Activated T-cell treated with anti-CD3 and anti-CD28 coated beads for 1 hour (primary cell): ENCODE results near the gene SIX1.

Experiments used
- DNase-seq: peaks from one replicate; pipeline ENCODE4 v3.0.0-alpha.2; 2020; ENCODE audit warnings: low read depth

The SIX1 gene

DNA sequence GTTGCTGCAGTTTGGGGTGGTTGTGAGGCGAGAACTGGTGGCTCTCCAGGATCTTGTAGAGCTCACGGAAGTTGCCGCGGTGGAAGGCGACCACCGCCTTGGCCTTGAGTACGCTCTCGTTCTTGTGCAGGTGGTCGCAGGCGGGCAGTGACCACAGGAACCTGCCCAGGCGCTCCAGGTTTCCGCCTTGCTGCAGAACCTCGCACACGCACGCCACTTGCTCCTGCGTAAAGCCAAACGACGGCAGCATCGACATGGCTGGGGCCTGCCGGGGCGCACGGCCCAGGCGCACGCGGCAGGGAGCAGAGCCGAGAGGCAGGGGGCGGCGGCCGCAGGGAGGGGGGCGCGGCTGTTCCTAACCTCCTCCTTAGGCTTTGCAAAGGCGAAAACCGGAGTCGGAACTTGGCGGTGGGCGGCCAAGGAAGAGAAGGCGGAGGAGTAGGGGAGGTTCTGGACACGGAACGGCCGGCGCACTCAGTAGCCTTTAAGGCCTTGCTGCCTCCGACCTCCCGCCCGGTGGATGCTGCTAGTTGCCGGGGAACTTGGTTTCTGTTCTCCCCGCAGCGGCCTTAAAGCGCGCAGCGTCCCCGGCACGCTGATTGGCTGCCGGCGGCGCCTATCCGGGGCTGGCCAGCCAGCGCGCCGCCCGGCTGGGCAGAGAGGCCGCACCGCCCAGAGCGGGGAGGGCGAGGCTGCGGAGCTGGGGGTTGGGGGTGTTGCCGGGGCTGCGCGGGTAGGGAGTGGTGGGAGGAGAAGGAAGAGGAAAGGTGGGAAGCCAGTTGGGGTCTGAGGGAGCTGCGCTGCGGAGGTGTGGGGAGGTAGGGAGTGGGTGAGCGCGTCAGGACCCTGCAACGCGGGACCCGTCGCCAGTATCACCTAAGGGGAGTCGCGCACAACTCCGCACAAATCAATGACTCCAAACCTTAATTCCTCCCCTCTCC, at the start of gene SIX1:
Gene SIX1 (minus strand): TSS at position 544 of the 941 bp plus-strand sequence. CDS start 288 bp downstream, at position 256.
- no peak for DNase-seq

- DNase-seq: no peak
These were observed 46.0 kb upstream of the SIX1 start for GRCh38 chr14:60695327-60695726.

DNA sequence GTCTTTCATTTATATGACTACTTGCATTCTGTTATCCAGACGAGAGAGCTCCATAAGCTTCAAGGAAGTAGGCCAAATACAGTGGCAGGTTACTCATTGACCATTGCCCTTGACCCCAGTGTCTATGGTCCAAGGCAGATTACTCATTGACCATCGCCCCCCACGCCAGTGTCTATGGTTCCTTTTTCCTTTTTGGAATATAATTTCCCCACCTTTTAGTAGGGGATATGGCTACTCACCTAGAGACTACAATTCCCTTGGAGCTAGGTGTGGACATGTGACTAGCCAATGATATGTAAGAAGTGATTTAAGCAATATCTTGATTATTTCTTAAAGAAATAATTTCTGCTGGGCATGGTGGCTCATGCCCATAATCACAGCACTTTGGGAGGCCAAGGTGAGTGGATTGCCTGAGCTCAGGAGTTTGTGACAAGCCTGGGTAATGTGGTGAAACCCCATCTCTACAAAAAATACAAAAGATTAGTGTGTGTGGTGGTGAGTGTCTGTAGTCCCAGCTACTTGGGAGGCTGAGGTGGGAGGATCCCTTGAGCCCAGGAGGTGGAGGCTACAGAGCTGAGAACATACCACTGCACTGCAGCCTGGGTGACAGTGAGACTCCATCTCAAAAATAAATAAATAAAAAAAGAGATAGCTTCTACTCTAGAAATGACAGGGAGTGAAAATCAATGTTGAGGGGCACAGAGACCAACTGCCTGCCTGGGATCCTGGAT, 42.3 kb upstream of the SIX1 start:
- DNase-seq: no peak

DNA sequence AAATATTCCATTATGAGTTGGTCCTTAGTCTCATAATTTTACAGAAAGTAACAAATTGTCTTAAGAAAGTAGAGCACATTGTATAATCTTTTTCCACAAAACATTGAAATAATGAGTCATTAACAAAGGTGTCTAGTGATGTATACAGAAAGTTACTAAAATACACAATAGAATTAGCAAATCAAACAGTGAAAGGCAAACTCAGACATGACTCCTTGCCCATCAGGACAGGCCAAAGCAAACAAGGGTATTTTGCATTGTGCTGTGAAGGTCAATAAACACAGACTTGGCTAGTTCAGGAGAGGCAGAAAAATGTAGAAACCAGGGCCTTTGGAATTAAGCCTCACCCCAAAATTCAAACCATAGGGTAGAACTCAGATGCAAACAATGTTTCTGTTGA, 37.6 kb upstream of the SIX1 start:
- DNase-seq: no peak

- DNase-seq: no peak
These were observed 34.9 kb upstream of the SIX1 start for GRCh38 chr14:60684203-60684602.

DNA sequence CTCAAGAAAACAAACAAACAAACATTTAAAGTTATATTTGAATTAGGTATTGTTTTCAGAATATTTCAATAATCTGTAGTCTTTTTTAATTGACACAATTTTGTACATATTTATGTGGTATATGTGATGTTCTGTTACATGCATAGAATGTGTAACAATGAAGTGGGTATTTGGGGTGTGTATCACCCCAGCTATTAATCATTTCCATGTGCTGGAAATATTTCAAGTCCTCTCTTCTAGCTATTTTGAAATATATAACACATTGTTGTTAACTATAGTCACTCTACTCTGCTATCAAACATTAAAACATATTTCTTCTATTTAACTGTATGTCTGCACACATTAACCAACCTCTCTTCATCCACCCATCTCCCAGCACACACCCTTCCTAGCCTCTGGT, 32.0 kb upstream of the SIX1 start:
- DNase-seq: no peak

DNA sequence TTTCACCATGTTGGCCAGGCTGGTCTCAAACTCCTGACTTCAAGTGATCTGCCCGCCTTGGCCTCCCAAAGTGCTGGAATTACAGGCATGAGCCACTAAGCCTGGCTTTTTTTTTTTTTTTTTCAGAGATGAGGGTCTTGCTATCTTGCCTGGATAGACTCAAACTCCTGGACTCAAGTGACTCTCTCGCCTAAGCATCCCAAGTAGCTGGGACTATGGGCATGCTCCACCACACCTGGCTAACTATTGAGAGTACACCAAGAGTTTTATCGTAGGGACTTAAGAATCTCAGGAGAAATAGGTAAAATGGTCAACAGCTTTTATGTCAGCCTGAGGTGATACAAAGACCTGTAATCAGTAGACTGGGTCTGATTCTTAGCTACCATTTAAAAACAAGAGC, 31.2 kb upstream of the SIX1 start:
- no peak for DNase-seq

- DNase-seq: no peak
These were observed 30.4 kb upstream of the SIX1 start for GRCh38 chr14:60679566-60680258.

DNA sequence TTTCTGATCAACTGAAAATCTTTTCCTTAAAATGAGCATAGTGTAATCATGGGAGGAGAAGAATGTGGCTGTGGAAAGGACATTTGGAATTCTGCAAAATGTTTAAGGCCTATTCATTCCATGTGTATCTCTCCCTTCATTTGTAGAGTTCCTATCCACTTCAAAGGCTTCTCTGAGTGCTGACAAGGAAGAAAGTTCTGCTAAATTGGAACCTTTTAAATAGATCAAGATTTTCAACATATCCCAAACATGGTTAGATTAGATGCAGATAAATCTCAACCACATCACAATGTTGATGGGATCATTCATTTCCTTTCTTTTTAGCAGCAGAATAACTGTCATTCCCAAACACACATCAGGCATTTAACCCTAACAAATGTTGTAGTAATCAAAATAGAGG, 28.4 kb upstream of the SIX1 start:
- no peak for DNase-seq

- no peak for DNase-seq
These were observed 21.7 kb upstream of the SIX1 start for GRCh38 chr14:60670989-60671388.

DNA sequence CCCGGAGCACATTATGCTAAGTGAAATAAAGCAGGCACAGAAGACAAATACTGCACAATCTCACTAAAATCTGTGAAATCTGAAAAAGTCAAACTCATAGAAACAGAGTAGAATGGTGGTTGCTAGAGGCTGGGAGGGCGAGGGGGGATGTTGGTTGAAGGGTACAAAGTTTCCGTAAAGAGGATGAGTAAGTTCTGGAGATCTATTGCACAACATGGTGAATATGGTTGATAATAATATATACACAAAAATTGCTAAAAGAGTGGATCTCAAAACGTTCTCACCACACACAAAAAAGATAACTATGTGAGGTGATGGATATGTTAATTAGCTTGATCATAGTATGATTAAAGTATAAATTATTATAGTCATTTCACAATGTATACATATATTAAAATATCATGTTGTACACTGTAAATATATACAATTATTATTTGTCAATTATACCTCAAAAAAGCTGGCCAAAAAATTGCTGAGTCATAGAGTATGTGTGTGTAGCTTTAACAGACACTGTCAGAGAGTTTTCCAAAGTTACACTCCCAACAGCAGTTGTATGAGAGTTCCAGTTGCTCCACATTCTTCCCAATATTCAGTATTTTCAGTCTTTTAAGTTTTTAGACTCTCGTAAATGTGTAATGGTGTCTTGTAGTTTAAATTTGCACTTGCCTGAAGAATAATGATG, 19.3 kb upstream of the SIX1 start:
- no peak for DNase-seq

GRCh38 chr14:60665177-60665550, 15.9 kb upstream of the SIX1 start:
- no peak for DNase-seq

DNA sequence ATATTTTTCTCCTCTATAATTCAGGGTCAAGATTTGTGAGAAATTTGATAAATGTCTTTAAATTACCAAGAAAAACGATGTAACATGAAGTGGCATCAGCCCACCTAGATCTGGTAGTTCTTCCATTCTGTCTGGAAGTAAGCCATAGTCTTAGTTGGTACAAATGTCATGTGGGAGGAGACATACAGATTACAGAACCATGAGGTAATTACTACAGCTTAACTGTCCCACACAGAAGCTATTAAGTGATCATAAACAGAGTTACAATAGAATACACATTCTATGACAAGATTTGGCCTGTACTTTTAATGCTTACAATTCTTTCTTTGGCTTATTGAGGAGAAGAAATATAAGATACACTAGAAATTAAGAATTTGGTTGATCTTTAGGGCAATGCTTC, 13.7 kb upstream of the SIX1 start:
- DNase-seq: no peak

DNA sequence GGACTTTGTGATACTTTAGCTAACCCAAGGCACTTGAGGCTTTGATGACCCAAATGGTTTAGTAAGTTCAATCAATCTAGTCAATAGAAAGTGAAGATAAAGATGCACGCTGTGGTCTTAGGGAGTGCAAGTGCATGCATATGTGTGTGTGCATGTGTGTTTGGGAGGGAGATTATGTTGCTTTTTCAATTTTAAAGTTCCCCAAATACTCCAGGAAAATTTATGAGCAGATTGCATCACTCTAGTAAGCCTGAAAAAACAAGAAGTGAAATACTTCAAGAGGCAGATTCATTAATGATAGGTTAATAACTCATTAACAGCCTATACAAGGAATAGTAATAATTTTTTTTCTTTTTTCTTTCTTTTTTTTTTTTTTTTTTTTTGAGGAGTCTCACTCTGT, 12.4 kb upstream of the SIX1 start:
- no peak for DNase-seq

DNA sequence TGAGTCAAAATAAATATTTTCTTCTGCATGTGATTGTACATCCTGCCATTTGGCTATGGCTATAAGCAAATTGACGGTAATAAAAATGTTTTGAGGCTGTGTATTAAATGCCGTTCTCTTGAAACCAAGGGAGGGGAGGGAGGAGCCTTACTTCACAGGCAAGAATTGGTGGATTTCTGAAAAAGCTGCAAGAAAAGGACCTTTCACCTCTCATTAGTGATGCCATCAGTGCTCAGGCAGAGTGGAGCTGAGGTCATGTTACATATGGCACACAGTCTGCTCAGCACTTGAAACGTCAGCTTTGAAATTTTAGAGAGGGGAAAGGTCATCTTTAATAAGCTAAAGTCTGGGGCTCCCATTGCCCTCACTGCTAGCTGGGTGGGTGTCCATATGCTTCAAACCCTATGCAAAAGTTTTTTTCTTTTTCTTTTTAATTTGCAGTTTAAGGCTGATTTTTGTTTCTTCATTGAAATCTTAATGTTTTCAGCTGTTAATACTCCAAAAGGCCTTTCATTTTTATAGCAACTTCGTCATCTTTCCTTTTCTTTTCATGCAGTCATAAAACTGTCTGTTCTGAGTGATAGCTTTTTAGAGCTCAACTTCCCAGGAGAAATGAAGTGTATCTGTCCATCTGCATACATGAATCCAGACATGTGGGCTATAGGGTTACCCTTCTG, 9.8 kb upstream of the SIX1 start:
- no peak for DNase-seq

DNA sequence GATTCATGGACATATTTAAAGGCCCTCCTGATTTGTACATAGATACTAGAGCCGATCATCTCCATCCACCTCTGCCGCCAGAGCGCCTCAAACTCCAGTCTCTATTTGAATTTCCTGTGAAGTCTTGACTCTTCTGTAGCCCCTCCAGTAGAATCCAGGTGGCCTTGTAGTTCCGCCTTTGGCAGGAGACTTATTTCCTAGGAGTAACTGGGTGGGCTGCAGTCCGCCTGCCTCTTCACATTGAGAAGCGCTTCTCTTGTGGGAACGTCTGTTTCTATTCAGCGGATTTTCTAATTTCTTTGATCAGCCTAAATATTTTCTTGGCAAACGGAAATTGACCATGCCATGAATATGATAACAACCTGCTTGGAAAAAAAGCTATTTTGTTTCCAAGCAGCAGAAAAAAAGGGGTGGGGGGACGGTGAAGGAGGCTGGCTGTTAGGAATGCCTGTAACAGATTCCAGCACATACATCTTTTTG, 9.0 kb upstream of the SIX1 start:
- no peak for DNase-seq

GRCh38 chr14:60657456-60658210, 8.4 kb upstream of the SIX1 start:
- DNase-seq: no peak

DNA sequence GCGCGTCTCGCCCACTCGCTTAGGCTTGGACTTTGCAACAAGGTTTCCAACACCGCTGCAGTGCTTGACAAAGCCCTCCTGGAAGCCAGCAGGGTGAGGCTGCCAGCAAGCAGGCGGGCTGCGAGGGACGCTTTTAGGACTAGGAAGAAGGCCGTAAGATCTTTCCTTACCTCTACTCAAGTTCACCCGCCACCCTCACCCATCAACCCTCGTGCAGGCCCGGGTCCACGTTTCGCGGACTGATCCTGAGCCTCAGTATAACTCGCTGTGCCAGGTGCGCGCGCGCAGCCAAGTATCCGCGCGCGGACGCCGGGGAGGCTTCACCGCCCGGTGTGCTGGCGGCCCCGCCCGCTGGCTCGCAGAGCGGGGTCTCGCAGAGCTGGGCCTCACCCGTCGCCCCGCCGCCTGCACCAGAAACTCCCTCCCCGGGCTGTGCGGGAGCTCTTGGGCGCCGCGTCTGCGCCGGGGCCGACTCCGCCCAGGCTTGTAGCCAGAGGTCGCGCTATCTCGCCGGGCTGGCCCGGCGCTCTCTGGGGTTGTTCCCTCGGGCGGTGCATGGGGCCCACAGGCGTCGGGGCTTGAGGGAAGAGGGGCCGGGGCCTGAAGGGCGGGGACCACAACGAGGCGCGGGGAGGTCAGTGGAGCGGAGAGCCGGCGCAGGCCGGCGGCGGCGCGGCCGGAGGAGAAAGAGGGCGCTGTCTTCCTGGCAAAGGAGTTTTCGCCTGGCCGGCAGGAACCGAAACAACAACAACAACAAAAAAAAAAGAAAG, 7.6 kb upstream of the SIX1 start:
- no peak for DNase-seq

DNA sequence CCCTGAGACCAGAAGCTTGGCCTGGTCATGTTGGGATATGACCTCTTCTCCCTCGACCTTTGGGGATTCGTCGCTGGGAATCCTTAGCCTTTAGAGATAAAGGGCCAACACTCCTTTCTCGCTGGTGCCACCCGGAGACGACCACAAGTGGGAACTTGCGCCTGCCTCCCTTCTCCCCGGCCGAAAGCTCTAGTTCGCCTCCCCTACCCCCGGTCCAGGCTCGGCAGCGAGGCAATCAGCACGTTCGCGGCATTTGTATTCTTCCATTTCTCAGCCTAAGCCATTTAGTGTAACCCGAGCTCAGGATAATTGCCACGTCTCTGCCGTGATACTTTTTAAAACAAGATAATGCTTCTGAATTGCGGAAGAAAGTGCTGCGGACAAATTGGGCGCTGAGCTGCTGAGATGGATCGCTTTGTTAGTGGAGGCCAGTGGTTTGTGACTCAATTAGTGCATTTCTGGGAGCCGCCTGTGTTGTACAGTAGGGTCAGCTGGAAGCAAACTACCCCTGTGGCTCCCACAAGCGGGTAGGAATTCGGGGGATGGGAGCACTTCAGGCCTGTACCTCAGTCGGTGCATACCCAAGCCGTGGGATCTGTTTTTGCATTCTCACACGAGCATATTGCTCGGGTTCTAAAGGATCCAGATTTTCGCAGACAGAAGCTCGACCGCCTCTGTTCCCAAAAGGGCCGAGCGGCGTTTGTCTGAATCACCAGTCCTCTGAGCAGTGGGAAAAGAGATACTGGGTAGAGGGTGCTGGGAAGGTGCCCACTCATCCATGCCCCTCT, 6.8 kb upstream of the SIX1 start:
- no peak for DNase-seq
